Astrocyte of the cerebellum (primary cell): ENCODE measurements around the gene PXMP2.

Experiments used
- DNase-seq: peaks from one replicate; pipeline ENCODE4 v3.0.0-alpha.2; 2011; ENCODE audit warnings: low read depth
- H3K4me3 ChIP-seq: 2 replicates; pipeline ENCODE4 v1.5.1; 2011; ENCODE audit warnings: mild to moderate bottlenecking, low read depth, low read length, moderate library complexity
- in situ Hi-C: cut with HindIII; loops from 2 replicates; pipeline ENCODE4 v1.10.0; 2017; ENCODE audit warnings: low sequenced_read_pairs
- TF ChIP-seq, protein P1 (sequence below): IDR thresholded peaks from 2 replicates; pipeline ENCODE4 v1.5.1; 2012; ENCODE audit warnings: low read length, low read depth, moderate library complexity, mild to moderate bottlenecking; ENCODE audit errors: missing control alignments

The PXMP2 gene

DNA sequence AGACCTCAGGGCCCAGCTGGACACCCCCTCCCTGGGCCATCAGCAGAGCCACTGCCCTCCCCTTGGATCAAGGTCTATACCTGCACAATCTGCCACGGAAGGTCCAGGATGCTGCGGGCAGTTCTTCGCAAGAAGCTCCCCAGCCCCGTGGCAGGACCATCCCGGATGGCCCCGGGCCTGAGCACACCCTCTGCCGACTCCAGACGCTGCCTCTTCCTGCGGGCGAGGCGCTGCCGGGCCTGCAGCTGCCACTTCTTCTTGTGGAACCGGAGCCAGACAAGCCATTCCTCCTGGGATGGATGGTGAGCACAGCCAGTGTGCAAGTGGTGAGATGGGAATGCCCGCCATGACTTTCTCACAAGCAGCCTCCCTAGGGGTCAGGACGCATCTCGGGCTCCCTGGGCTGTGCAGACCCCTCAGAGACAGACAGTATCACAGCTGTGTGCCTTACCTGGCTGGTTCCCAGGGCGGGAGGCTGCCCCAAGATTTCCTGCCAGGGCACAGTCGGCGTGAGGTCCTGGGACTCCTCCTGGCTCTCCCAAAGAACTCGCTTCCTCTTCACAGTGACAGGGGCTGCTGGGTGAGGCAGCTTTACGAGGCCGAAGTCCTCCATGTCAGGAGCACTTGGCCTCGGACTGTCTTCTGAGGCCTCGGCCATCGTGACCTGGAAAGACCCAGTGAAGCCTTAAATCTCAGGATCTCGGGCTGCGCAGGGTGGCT lies 38.0 kb upstream of the PXMP2 start:
- TF ChIP-seq, protein P1, sequence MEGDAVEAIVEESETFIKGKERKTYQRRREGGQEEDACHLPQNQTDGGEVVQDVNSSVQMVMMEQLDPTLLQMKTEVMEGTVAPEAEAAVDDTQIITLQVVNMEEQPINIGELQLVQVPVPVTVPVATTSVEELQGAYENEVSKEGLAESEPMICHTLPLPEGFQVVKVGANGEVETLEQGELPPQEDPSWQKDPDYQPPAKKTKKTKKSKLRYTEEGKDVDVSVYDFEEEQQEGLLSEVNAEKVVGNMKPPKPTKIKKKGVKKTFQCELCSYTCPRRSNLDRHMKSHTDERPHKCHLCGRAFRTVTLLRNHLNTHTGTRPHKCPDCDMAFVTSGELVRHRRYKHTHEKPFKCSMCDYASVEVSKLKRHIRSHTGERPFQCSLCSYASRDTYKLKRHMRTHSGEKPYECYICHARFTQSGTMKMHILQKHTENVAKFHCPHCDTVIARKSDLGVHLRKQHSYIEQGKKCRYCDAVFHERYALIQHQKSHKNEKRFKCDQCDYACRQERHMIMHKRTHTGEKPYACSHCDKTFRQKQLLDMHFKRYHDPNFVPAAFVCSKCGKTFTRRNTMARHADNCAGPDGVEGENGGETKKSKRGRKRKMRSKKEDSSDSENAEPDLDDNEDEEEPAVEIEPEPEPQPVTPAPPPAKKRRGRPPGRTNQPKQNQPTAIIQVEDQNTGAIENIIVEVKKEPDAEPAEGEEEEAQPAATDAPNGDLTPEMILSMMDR, result no peak
- in situ Hi-C loops, result no loop called here
- H3K4me3 ChIP-seq, result no peak overlapping the region
- DNase-seq, result no peak

DNA sequence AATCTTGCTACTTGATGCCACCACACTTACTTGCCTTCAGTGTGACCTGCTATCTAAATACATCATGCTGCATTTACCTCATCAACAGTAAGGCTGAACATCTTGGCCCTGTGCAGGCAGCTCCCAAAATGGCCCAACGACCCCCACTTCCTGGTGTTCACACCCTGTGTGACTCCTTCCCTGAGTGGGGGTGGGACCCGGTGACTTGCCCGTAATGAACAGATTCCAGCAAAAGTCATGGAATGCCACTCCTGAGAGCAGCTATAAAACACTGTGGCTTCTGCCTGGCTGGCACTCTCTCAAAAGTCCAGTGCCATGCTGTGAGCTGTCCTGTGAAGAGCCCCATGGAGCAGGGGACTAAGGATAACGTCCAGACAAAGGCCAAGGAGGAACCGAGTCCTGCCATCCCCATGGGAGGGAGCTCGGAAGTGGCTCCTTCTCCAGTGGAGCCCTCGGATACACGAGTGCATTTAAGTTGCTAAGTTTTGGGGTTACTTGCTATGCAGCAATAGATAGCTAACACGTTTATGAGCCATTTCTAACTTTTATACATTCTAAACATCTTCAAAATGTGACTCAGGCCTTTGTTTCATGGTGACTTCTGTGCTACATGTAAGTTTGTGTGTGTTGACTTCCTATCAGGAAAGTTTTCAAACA lies 35.8 kb upstream of the PXMP2 start:
- DNase-seq, result no peak
- in situ Hi-C loops, result no loop called here
- TF ChIP-seq, protein P1, result no peak
- no peak overlapping the region for H3K4me3 ChIP-seq

DNA sequence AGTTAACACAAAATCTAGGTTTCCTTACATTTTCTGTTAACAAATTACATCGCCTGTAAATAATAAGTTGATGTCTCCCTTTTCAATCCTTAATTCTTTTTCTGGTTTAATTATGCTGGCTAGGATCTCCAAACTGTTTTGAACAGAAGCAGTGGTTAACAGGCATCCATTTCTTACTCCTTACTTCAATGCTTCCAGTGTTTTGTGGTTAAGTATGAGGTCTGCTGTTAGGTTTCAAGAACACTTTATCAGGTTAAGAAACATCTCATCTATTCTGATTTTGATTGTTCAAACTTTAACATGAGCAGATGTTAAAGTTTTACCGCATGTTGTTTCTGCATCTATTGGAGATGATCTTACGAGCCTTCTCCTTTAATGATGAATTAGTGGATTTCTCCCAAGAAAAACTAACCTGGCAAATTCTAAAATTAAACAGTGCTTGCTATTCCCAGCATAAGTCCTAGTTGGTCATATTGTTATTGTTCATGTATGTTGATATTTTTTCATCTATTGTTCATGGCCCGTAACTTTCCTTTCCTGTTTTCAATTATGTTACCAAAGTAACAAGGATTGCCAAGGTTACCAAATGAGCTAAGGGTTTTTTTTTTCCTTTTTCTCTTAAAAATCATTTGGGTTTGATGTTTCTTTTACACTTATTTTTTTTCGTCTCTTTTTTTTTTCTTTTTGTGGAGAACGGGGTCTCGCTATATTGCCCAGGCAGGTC lies 33.7 kb upstream of the PXMP2 start:
- DNase-seq, result no peak
- no peak overlapping the region for H3K4me3 ChIP-seq
- in situ Hi-C loops, result no loop called here
- TF ChIP-seq, protein P1, result no peak

DNA sequence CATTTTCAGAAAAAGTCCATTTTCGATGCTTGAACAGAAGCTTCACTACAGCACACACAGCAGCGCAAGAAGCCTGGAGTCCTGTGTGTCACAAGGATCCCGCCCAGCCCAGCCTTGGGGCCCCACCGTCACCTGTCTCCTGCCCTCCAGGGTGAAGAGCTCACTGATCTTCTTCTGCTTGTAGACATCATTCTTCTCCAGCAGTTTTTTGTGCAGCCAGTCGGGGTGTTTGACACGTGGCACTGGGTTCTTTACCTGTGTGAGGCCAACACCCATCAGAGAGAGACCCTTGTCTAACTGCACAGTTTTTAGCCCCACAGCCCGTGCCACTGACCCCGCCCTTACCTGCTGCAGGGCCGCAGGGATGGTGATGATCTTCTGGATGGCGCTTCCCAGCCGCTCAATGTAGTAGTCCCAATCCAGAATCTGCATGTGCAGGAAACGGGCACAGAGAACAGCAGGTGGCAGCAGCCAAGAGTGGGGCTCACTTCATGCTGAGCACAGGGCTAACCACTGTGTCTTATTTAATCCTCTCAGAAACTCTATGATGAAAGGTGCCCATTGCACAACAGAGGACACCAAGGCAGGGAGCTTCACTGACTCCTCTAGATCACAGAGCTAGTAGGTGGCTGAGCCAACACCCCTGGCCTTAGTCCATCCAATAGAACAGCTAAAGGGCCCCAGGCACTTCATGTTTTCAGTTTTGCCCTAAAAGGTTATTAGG lies 30.2 kb upstream of the PXMP2 start:
- TF ChIP-seq, protein P1, result no peak
- in situ Hi-C loops, result no loop called here
- no peak for DNase-seq
- H3K4me3 ChIP-seq, result no peak overlapping the region

DNA sequence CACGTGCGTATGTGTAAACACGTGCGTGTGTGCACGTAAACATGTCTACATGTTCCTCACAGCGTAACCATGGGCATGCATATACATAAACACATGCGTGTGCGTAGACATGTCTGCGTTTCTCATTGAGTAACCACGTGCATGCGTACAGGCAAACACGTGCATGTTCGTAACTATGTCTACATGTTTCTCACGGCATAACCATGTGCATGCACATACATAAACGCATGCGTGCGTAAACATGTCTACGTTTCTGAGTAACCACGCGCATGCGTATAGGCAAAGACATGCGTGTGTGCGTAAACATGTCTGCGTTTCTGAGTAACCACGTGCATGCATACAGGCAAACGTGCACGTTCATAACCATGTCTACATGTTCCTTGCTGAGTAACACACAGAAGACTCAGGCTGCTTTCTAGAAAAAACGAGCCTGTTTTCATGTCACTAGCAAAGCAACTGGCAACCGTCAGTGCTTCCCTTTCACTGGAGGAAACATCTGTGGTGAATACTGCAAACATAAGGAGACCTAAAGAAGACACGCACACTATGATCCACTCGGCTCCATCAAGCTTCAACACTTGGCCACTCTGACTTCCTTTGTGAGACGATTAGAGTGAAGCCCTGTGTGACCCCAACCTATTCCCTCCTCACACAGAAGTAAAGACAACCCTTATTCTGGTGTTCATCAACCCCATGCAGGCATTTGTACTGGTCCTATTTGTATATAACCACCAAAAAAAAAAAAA lies 29.1 kb upstream of the PXMP2 start:
- H3K4me3 ChIP-seq, result no peak overlapping the region
- in situ Hi-C loops, result no loop called here
- TF ChIP-seq, protein P1, result no peak
- DNase-seq, result no peak

DNA sequence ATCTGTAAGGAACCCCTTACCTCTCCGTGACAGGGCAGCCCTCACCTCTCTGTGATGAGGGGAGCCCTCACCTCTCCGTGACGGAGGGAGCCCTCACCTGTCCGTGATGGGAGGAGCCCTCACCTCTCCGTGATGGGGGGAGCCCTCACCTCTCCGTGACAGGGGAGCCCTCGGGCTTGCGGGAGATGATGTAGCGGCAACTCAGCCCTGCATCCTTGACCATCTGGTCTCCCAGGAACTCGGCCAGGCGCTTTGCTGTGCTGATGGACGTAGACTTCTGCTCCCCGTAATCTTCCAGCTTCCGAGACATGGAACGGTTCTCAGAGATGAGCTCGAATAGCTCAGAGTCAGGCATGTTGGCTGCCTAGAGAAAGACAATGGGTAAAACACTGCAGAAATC lies 28.2 kb upstream of the PXMP2 start:
- H3K4me3 ChIP-seq, result no peak overlapping the region
- no peak for DNase-seq
- TF ChIP-seq, protein P1, result no peak
- in situ Hi-C loops, result no loop called here
